Gastroesophageal sphincter (tissue), 3 donors: ENCODE measurements around the gene RMND5B.

Experiments
- POLR2A ChIP-seq, 2 donors: fragments of 450-650 bp; IDR thresholded peaks; one replicate each; pipeline ENCODE4 v1.6.1; 2017; ENCODE audit warnings: antibody characterized with exemption in 2 of 2, mild to moderate bottlenecking in 2 of 2, moderate library complexity in 1 of 2
- TF ChIP-seq, protein P1 (sequence below), 4 experiments: fragments of 200-600 bp in 2 of 4; fragments of 450-650 bp in 2 of 4; sonication (generic) in 1 of 4; IDR thresholded peaks; one replicate each; pipeline ENCODE4 v1.5.1; 2017 to 2019; ENCODE audit warnings: antibody characterized with exemption in 4 of 4, mild to moderate bottlenecking in 2 of 4, moderate library complexity in 2 of 4

DNA sequence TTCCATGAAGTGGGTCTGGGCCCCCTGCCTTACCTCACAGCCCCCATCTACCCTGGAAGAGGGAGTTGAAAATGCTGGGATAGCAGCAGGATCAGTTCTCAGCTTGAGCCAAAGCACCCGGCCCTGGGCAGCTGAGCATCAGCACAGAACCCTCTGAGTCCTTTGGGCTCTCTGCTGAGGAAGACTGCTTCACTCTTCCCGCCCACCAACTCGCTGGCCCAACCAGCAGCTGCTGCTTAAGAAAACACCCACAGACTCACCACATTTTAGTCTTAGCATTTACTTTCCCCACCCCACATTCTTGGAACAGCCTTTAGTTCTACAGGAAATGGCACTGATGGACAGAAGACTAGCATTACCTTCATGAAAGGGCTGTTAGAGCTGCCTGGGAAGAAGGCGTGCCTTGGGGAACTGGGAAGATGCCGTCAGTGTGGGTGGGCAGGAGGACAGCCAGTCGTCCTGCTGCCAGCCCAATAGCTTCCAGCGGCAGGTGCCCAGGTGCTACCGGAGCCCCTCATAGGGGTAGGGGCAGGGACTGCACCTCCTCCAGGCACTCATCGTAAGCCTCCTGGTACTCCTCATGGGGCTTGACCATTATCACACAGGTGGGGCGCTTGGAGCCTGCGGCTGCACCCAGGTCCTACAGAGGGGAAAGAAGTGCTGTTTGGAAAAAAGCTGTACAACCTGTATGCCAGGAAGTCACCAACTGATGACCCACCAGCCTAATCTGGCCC is 18.6 kb downstream of the RMND5B start:
- TF ChIP-seq, protein P1, sequence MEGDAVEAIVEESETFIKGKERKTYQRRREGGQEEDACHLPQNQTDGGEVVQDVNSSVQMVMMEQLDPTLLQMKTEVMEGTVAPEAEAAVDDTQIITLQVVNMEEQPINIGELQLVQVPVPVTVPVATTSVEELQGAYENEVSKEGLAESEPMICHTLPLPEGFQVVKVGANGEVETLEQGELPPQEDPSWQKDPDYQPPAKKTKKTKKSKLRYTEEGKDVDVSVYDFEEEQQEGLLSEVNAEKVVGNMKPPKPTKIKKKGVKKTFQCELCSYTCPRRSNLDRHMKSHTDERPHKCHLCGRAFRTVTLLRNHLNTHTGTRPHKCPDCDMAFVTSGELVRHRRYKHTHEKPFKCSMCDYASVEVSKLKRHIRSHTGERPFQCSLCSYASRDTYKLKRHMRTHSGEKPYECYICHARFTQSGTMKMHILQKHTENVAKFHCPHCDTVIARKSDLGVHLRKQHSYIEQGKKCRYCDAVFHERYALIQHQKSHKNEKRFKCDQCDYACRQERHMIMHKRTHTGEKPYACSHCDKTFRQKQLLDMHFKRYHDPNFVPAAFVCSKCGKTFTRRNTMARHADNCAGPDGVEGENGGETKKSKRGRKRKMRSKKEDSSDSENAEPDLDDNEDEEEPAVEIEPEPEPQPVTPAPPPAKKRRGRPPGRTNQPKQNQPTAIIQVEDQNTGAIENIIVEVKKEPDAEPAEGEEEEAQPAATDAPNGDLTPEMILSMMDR (IDR thresholded peaks at IDR 0.05), result no peak
- TF ChIP-seq POLR2A (IDR thresholded peaks at IDR 0.05), result no peak
